Gastroesophageal sphincter (tissue), 4 donors: Measurements from ENCODE around the gene SMAD1. TPM values are rescaled to one million over a fixed set of nuclear protein-coding genes. Genes with fewer than 3 reads are reported as not detected.
"Not testable (repeated sequence)": the region's sequence is repeated elsewhere in the genome, so short reads cannot be mapped to it uniquely, and the experiment has no call there.

Source experiments
- ATAC-seq: fragments of 150-250 bp; one replicate; pipeline ENCODE4 v1.9.1; 2016; ENCODE audit warnings: mild to moderate bottlenecking, moderate library complexity
- H3K27ac ChIP-seq, 4 donors: fragments of 200-600 bp; sonication (generic) in 3 of 4; 1 replicate in 3 of 4; 2 replicates in 1 of 4; pipeline ENCODE4 v1.5.1; 2016 to 2019
- H3K27me3 ChIP-seq: fragments of 200-600 bp; sonication (generic); one replicate; pipeline ENCODE4 v1.5.1; 2019
- H3K36me3 ChIP-seq, 2 donors: fragments of 200-600 bp; sonication (generic); one replicate each; pipeline ENCODE4 v1.5.1; 2019; ENCODE audit warnings: control low read depth in 1 of 2
- H3K4me1 ChIP-seq, 3 donors: fragments of 200-600 bp; sonication (generic); 1 replicate in 2 of 3; 2 replicates in 1 of 3; pipeline ENCODE4 v1.5.1; 2016 to 2019; ENCODE audit warnings: control low read depth in 2 of 3
- H3K4me3 ChIP-seq, 2 donors: fragments of 200-600 bp; sonication (generic); one replicate each; pipeline ENCODE4 v1.5.1; 2019; ENCODE audit warnings: mild to moderate bottlenecking in 1 of 2, moderate library complexity in 1 of 2
- H3K9me3 ChIP-seq, 3 donors: fragments of 200-600 bp; sonication (generic); one replicate each; pipeline ENCODE4 v1.5.1; 2017 to 2019; ENCODE audit warnings: control low read depth in 2 of 3
- CTCF ChIP-seq, 4 experiments: fragments of 200-600 bp in 2 of 4; fragments of 450-650 bp in 2 of 4; sonication (generic) in 1 of 4; IDR thresholded peaks; one replicate each; pipeline ENCODE4 v1.5.1; 2017 to 2019; ENCODE audit warnings: antibody characterized with exemption in 4 of 4, mild to moderate bottlenecking in 2 of 4, moderate library complexity in 2 of 4
- EP300 ChIP-seq: sonication (generic); formaldehyde crosslinking; IDR thresholded peaks from one replicate; pipeline ENCODE4 v1.6.1; 2017; ENCODE audit warnings: antibody characterized with exemption, mild to moderate bottlenecking
- POLR2A ChIP-seq, 2 donors: fragments of 450-650 bp; IDR thresholded peaks; one replicate each; pipeline ENCODE4 v1.6.1; 2017; ENCODE audit warnings: antibody characterized with exemption in 2 of 2, mild to moderate bottlenecking in 2 of 2, moderate library complexity in 1 of 2
- POLR2AphosphoS5 ChIP-seq: sonication (generic); formaldehyde crosslinking; IDR thresholded peaks from one replicate; pipeline ENCODE4 v1.6.1; 2017; ENCODE audit warnings: antibody characterized with exemption
- WGBS, 2 donors: methylation state at CpG; one replicate each; pipeline ENCODE4 v1.1.5; 2018; ENCODE audit warnings: low coverage in 1 of 2; 5-methylcytosine and 5-hydroxymethylcytosine counted together
- total RNA-seq, 4 donors: library from RNA; depleted of rRNA; stranded (reverse); fragments of >200 nt; gene quantifications; one replicate each; pipeline ENCODE4 v1.1.0, GENCODE V29; 2016

SMAD1 gene
- total RNA-seq, 4 donors from 2014 or later: 26.3 to 37.8 (median 29.2) TPM

GRCh38 chr4:145564540-145564939 lies 82.9 kb downstream of the SMAD1 start:
- H3K4me3 ChIP-seq: no peak overlapping the region
- no peaks in the 10 kb centered on the region for H3K9me3 ChIP-seq
- no peak for TF ChIP-seq EP300
- TF ChIP-seq CTCF (IDR thresholded peaks at IDR 0.05): no peak
- no peak for TF ChIP-seq POLR2AphosphoS5
- no peak for TF ChIP-seq POLR2A (IDR thresholded peaks at IDR 0.05)
- no peaks in the 10 kb centered on the region for H3K27me3 ChIP-seq
- no peaks in the 10 kb centered on the region for H3K4me1 ChIP-seq
- peaks cover 0 to 8% of the 10 kb centered on the region in 2 donors for H3K36me3 ChIP-seq
- 88 to 89% methylated on average over 2 of the region's 2 CpGs for WGBS, 2 donors
- no peak overlapping the region for H3K27ac ChIP-seq
- no peak for ATAC-seq

GRCh38 chr4:145565328-145565727 lies 83.7 kb downstream of the SMAD1 start:
- no peak for ATAC-seq
- 77 to 89% methylated on average over 1 of the region's 1 CpG for WGBS, 2 donors
- TF ChIP-seq EP300 (no peak), POLR2AphosphoS5 (no peak), POLR2A (IDR thresholded peaks at IDR 0.05) (no peak), CTCF (IDR thresholded peaks at IDR 0.05) (no peak)

GRCh38 chr4:145566086-145566708 lies 84.5 kb downstream of the SMAD1 start:
- 100% methylated on average over 1 of the region's 5 CpGs; no CpG with 5 or more reads in 1 of the 2 donors for WGBS, 2 donors
- H3K36me3 ChIP-seq: no peaks in the 10 kb centered on the region
- H3K4me3 ChIP-seq: no peak overlapping the region
- H3K4me1 ChIP-seq: no peaks in the 10 kb centered on the region
- no peak overlapping the region for H3K27ac ChIP-seq
- no peaks in the 10 kb centered on the region for H3K27me3 ChIP-seq
- TF ChIP-seq POLR2AphosphoS5 (no peak), POLR2A (IDR thresholded peaks at IDR 0.05) (no peak), CTCF (IDR thresholded peaks at IDR 0.05) (no peak), EP300 (no peak)
- ATAC-seq: no peak
- H3K9me3 ChIP-seq: no peaks in the 10 kb centered on the region

More at GRCh38 chr4:145565328-145565727, 83.7 kb downstream of the SMAD1 start:
- no peaks in the 10 kb centered on the region for H3K4me1 ChIP-seq
- no peaks in the 10 kb centered on the region for H3K36me3 ChIP-seq
- H3K9me3 ChIP-seq: no peaks in the 10 kb centered on the region
- H3K4me3 ChIP-seq: no peak overlapping the region
- no peaks in the 10 kb centered on the region for H3K27me3 ChIP-seq
- no peak overlapping the region for H3K27ac ChIP-seq

GRCh38 chr4:145566768-145567167 lies 85.1 kb downstream of the SMAD1 start:
- no peaks in the 10 kb centered on the region for H3K4me1 ChIP-seq
- ATAC-seq: no peak
- WGBS, 2 donors: 50 to 92% methylated on average over 2 to 3 of the region's 5 CpGs
- H3K9me3 ChIP-seq: no peaks in the 10 kb centered on the region
- no peak overlapping the region for H3K27ac ChIP-seq
- no peaks in the 10 kb centered on the region for H3K27me3 ChIP-seq
- no peaks in the 10 kb centered on the region for H3K36me3 ChIP-seq
- no peak overlapping the region for H3K4me3 ChIP-seq
- TF ChIP-seq POLR2AphosphoS5 (no peak), CTCF (IDR thresholded peaks at IDR 0.05) (no peak), EP300 (no peak), POLR2A (IDR thresholded peaks at IDR 0.05) (no peak)

- 98 to 100% methylated on average over 2 of the region's 2 CpGs for WGBS, 2 donors
- no peaks in the 10 kb centered on the region for H3K4me1 ChIP-seq
- H3K27me3 ChIP-seq: no peaks in the 10 kb centered on the region
- no peaks in the 10 kb centered on the region for H3K9me3 ChIP-seq
- no peaks in the 10 kb centered on the region for H3K36me3 ChIP-seq
- H3K27ac ChIP-seq: no peak overlapping the region
- ATAC-seq: no peak
- no peak for TF ChIP-seq POLR2A (IDR thresholded peaks at IDR 0.05)
- no peak for TF ChIP-seq EP300
- no peak overlapping the region for H3K4me3 ChIP-seq
Measured at GRCh38 chr4:145567516-145567915, 85.9 kb downstream of the SMAD1 start.

GRCh38 chr4:145574546-145574945 lies 92.9 kb downstream of the SMAD1 start:
- H3K27me3 ChIP-seq, H3K4me3 ChIP-seq, H3K4me1 ChIP-seq, H3K9me3 ChIP-seq, H3K36me3 ChIP-seq, H3K27ac ChIP-seq, ATAC-seq: not testable (repeated sequence)
- WGBS, 2 donors: 68 to 100% methylated on average over 2 to 5 of the region's 7 CpGs
